Upper lobe of left lung (tissue), 4 donors: ENCODE data around the gene RGS8.

ENCODE experiments used
- CTCF ChIP-seq, 6 experiments: fragments of 450-650 bp in 4 of 6; fragments of 200-600 bp in 2 of 6; sonication (generic) in 2 of 6; IDR thresholded peaks; one replicate each; pipeline ENCODE4 v1.5.1; 2016 to 2019; ENCODE audit warnings: antibody characterized with exemption in 6 of 6
- EP300 ChIP-seq, 4 donors: sonication (generic); formaldehyde crosslinking; IDR thresholded peaks; one replicate each; pipeline ENCODE4 v1.5.1; 2017; ENCODE audit warnings: antibody characterized with exemption in 4 of 4, control low read depth in 2 of 4

GRCh38 chr1:182720463-182720862 lies 36.1 kb upstream of the RGS8 start:
- TF ChIP-seq CTCF (IDR thresholded peaks at IDR 0.05) (no peak), EP300 (IDR thresholded peaks at IDR 0.05) (no peak)
